ENCODE results near the gene C1QL2.

The C1QL2 gene

DNA sequence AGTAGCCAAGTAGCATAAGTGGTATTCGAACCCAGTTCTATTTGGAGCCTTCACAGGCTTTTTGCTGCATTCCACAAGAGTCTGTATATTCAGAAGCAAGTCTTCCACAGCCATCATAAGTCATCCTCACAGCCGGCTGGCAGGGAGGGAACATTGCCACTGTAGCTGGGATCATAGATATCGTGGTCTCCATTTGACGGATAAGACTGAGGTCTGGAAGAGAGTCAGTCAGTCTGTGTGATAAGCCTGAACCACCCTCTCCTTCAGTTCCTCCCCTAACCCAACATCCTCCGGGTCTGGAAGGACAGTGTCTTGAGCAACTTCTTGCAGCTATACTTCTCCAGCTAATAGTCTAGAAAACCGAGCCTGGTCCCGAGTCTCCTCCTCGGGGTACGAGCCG lies 17.0 kb upstream of the C1QL2 start:
- Histone ChIP-seq H3K27ac (replicated peaks; ENCODE audit: low read length) (no peak overlapping the region), H2BK12ac (ENCODE audit: low read length) (no peak overlapping the region), H2BK15ac (ENCODE audit: low read length) (no peak overlapping the region), H3K9ac (ENCODE audit: low read depth, low read length, poor library complexity) (no peak overlapping the region), H3K27me3 (ENCODE audit: control insufficient read depth in 3 of 3, insufficient read depth in 3 of 3, low read depth in 1 of 3, low read length in 3 of 3) (peaks cover 0 to under 1% (median 0%) of the 10 kb centered on the region in 3 experiments), H4K91ac (ENCODE audit: low read depth, low read length, poor library complexity) (no peak overlapping the region), H3K23ac (ENCODE audit: low read depth, low read length, poor library complexity) (no peak overlapping the region), H3K36me3 (replicated peaks in 1 of 2; ENCODE audit: control insufficient read depth in 2 of 2, insufficient read depth in 2 of 2, low read length in 2 of 2) (no peaks in the 10 kb centered on the region), H3K9me3 (replicated peaks in 1 of 2; ENCODE audit: control insufficient read depth in 2 of 2, insufficient read depth in 1 of 2, low read depth in 1 of 2, low read length in 2 of 2) (no peaks in the 10 kb centered on the region), H3K4ac (ENCODE audit: low read length) (no peak overlapping the region), H3K4me2 (ENCODE audit: insufficient read depth, low read length, poor library complexity, severe bottlenecking) (no peak overlapping the region), H3K14ac (ENCODE audit: low read length) (no peak overlapping the region), H2AFZ (ENCODE audit: low read length) (no peak overlapping the region), H2BK120ac (ENCODE audit: low read depth, low read length) (no peak overlapping the region), H3K79me1 (ENCODE audit: low read depth, low read length) (no peaks in the 10 kb centered on the region), H2AK5ac (ENCODE audit: low read depth, low read length) (no peak overlapping the region), H3K4me1 (ENCODE audit: control insufficient read depth in 2 of 2, insufficient read depth in 1 of 2, low read depth in 1 of 2, low read length in 2 of 2) (no peaks in the 10 kb centered on the region), H3K4me3 (ENCODE audit: low read length in 2 of 2) (no peak overlapping the region), H2BK5ac (ENCODE audit: low read length) (no peak overlapping the region), H3K18ac (ENCODE audit: low read length) (no peak overlapping the region), H4K8ac (ENCODE audit: low read depth, low read length) (no peak overlapping the region)
- WGBS, 2 donors (ENCODE audit: extremely low coverage in 2 of 2, insufficient read length in 2 of 2, insufficient replicate concordance in 1 of 2): no CpG with 5 or more reads among the region's 10 CpGs
- no peak for DNase-seq (ENCODE audit: low spot score)

DNA sequence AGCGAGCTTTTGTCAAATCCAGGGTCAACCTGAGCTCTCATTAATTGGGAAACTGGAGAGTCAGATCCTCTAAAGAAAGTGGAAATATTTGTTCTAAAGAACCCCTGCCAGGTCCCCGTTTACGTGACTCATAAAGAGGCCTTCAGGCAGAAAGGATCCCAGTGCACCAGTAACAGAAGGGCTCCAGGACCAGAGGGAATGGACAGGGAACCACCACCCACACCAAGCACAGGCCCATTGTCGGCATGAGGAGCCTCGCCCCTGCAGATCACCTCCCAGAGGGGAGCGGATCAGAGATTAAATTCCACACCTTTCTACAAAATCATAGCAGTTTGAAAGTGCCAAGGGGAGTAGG lies 16.4 kb upstream of the C1QL2 start:
- no peak overlapping the region for H2BK120ac ChIP-seq (ENCODE audit: low read depth, low read length)
- no peak overlapping the region for H2AFZ ChIP-seq (ENCODE audit: low read length)
- no peak overlapping the region for H2BK5ac ChIP-seq (ENCODE audit: low read length)
- no peak overlapping the region for H4K91ac ChIP-seq (ENCODE audit: low read depth, low read length, poor library complexity)
- no peak for DNase-seq (ENCODE audit: low spot score)
- H3K27ac ChIP-seq (replicated peaks; ENCODE audit: low read length): no peak overlapping the region
- no peak overlapping the region for H2BK12ac ChIP-seq (ENCODE audit: low read length)
- no peak overlapping the region for H2BK15ac ChIP-seq (ENCODE audit: low read length)
- H3K9ac ChIP-seq (ENCODE audit: low read depth, low read length, poor library complexity): no peak overlapping the region
- H3K4me2 ChIP-seq (ENCODE audit: insufficient read depth, low read length, poor library complexity, severe bottlenecking): no peak overlapping the region
- no peak overlapping the region for H3K14ac ChIP-seq (ENCODE audit: low read length)
- peaks cover 0 to 3% (median 0%) of the 10 kb centered on the region in 3 experiments for H3K27me3 ChIP-seq (ENCODE audit: control insufficient read depth in 3 of 3, insufficient read depth in 3 of 3, low read depth in 1 of 3, low read length in 3 of 3)
- no peak overlapping the region for H3K4me3 ChIP-seq (ENCODE audit: low read length in 2 of 2)
- no CpG with 5 or more reads among the region's 6 CpGs for WGBS, 2 donors (ENCODE audit: extremely low coverage in 2 of 2, insufficient read length in 2 of 2, insufficient replicate concordance in 1 of 2)
- H2AK5ac ChIP-seq (ENCODE audit: low read depth, low read length): no peak overlapping the region
- no peak overlapping the region for H4K8ac ChIP-seq (ENCODE audit: low read depth, low read length)
- no peaks in the 10 kb centered on the region for H3K36me3 ChIP-seq (replicated peaks in 1 of 2; ENCODE audit: control insufficient read depth in 2 of 2, insufficient read depth in 2 of 2, low read length in 2 of 2)
- H3K9me3 ChIP-seq (replicated peaks in 1 of 2; ENCODE audit: control insufficient read depth in 2 of 2, insufficient read depth in 1 of 2, low read depth in 1 of 2, low read length in 2 of 2): no peaks in the 10 kb centered on the region
- H3K4me1 ChIP-seq (ENCODE audit: control insufficient read depth in 2 of 2, insufficient read depth in 1 of 2, low read depth in 1 of 2, low read length in 2 of 2): no peaks in the 10 kb centered on the region
- H3K4ac ChIP-seq (ENCODE audit: low read length): no peak overlapping the region
- H3K18ac ChIP-seq (ENCODE audit: low read length): no peak overlapping the region
- no peak overlapping the region for H3K23ac ChIP-seq (ENCODE audit: low read depth, low read length, poor library complexity)
- H3K79me1 ChIP-seq (ENCODE audit: low read depth, low read length): no peaks in the 10 kb centered on the region

DNA sequence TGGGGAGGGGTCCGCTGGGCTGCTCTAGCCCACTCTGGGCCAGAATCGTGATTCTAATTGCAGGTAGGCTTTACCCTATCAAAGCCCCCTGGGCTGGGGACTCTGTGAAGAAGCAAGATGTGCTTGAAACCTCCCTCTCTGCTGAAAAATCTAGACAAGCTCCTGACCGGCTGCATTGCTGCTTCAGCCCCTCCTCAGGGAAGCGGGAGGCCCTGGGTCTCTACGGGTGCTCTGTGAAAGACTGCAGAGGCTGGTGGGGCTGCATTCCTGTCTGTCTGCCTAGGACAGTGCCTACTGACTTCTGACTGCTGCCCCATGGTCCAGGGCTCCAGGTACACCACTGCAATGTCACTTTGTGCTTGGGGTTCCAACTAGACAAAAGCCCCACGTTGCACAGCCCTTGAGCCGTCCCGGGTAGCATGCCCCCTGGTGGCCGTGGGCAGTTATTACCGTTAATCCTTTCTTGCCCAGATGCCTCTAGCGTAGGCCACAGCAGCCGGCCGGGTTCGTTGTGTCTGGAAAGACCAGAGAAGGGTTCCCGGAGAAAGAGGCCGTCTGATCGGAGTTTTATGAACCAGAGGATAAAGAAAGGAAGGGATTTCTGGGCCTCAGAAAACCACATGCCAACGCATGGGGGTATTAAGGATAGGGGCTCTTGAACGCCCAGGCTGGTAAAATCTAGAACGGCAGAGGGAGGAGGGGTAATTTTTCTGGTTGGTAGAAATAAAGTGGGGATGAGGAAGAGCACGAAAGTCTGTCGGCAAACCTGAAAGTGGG lies 15.9 kb upstream of the C1QL2 start:
- WGBS, 2 donors (ENCODE audit: extremely low coverage in 2 of 2, insufficient read length in 2 of 2, insufficient replicate concordance in 1 of 2): no CpG with 5 or more reads among the region's 22 CpGs
- Histone ChIP-seq H4K8ac (ENCODE audit: low read depth, low read length) (no peak overlapping the region), H3K9ac (ENCODE audit: low read depth, low read length, poor library complexity) (no peak overlapping the region), H2BK120ac (ENCODE audit: low read depth, low read length) (no peak overlapping the region), H4K91ac (ENCODE audit: low read depth, low read length, poor library complexity) (no peak overlapping the region), H3K4me2 (ENCODE audit: insufficient read depth, low read length, poor library complexity, severe bottlenecking) (no peak overlapping the region), H3K4me3 (ENCODE audit: low read length in 2 of 2) (no peak overlapping the region), H3K36me3 (replicated peaks in 1 of 2; ENCODE audit: control insufficient read depth in 2 of 2, insufficient read depth in 2 of 2, low read length in 2 of 2) (no peaks in the 10 kb centered on the region), H2BK12ac (ENCODE audit: low read length) (no peak overlapping the region), H3K18ac (ENCODE audit: low read length) (no peak overlapping the region), H2BK15ac (ENCODE audit: low read length) (no peak overlapping the region), H2BK5ac (ENCODE audit: low read length) (no peak overlapping the region), H3K23ac (ENCODE audit: low read depth, low read length, poor library complexity) (no peak overlapping the region), H3K79me1 (ENCODE audit: low read depth, low read length) (no peaks in the 10 kb centered on the region), H3K14ac (ENCODE audit: low read length) (no peak overlapping the region), H2AFZ (ENCODE audit: low read length) (no peak overlapping the region), H3K4me1 (ENCODE audit: control insufficient read depth in 2 of 2, insufficient read depth in 1 of 2, low read depth in 1 of 2, low read length in 2 of 2) (no peaks in the 10 kb centered on the region), H3K4ac (ENCODE audit: low read length) (no peak overlapping the region), H3K9me3 (replicated peaks in 1 of 2; ENCODE audit: control insufficient read depth in 2 of 2, insufficient read depth in 1 of 2, low read depth in 1 of 2, low read length in 2 of 2) (no peaks in the 10 kb centered on the region), H3K27ac (replicated peaks; ENCODE audit: low read length) (no peak overlapping the region), H2AK5ac (ENCODE audit: low read depth, low read length) (no peak overlapping the region), H3K27me3 (ENCODE audit: control insufficient read depth in 3 of 3, insufficient read depth in 3 of 3, low read depth in 1 of 3, low read length in 3 of 3) (peaks cover 0 to 4% (median 0%) of the 10 kb centered on the region in 3 experiments)
- DNase-seq (ENCODE audit: low spot score): peak; percentile 27

DNA sequence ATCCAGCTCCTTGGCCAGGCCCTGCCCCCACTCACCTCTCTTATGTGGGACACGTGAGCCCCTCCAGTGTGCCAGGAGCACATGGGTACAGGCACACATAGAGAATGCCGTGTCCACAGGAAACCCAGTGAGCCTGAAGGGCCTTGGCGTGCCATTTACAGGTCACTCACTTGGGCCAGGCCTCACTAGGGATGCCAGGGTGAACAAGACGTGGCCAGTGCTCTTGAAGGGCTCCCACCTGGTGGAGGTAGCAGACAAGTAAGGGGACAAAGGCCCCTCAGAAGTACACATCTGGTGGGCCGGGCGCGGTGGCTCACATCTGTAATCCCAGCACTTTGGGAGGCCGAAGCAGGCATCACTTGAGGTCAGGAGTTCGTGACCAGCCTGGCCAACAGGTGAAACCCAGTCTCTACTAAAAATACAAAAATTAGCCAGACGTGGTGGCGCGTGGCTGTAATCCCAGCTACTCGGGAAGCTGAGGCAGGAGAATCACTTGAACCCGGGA lies 15.1 kb upstream of the C1QL2 start:
- H3K79me1 ChIP-seq (ENCODE audit: low read depth, low read length): no peaks in the 10 kb centered on the region
- no peak overlapping the region for H3K27ac ChIP-seq (replicated peaks; ENCODE audit: low read length)
- H3K4ac ChIP-seq (ENCODE audit: low read length): no peak overlapping the region
- H2BK5ac ChIP-seq (ENCODE audit: low read length): no peak overlapping the region
- H3K4me2 ChIP-seq (ENCODE audit: insufficient read depth, low read length, poor library complexity, severe bottlenecking): no peak overlapping the region
- peaks cover 0 to 8% (median 0%) of the 10 kb centered on the region in 3 experiments for H3K27me3 ChIP-seq (ENCODE audit: control insufficient read depth in 3 of 3, insufficient read depth in 3 of 3, low read depth in 1 of 3, low read length in 3 of 3)
- H2BK120ac ChIP-seq (ENCODE audit: low read depth, low read length): no peak overlapping the region
- H3K9ac ChIP-seq (ENCODE audit: low read depth, low read length, poor library complexity): no peak overlapping the region
- no peak overlapping the region for H2BK12ac ChIP-seq (ENCODE audit: low read length)
- no peak overlapping the region for H3K4me3 ChIP-seq (ENCODE audit: low read length in 2 of 2)
- H3K14ac ChIP-seq (ENCODE audit: low read length): no peak overlapping the region
- no peak overlapping the region for H2BK15ac ChIP-seq (ENCODE audit: low read length)
- no CpG with 5 or more reads among the region's 14 CpGs for WGBS, 2 donors (ENCODE audit: extremely low coverage in 2 of 2, insufficient read length in 2 of 2, insufficient replicate concordance in 1 of 2)
- no peaks in the 10 kb centered on the region for H3K9me3 ChIP-seq (replicated peaks in 1 of 2; ENCODE audit: control insufficient read depth in 2 of 2, insufficient read depth in 1 of 2, low read depth in 1 of 2, low read length in 2 of 2)
- H3K36me3 ChIP-seq (replicated peaks in 1 of 2; ENCODE audit: control insufficient read depth in 2 of 2, insufficient read depth in 2 of 2, low read length in 2 of 2): no peaks in the 10 kb centered on the region
- H4K91ac ChIP-seq (ENCODE audit: low read depth, low read length, poor library complexity): no peak overlapping the region
- no peak overlapping the region for H3K18ac ChIP-seq (ENCODE audit: low read length)
- no peak overlapping the region for H2AFZ ChIP-seq (ENCODE audit: low read length)
- H2AK5ac ChIP-seq (ENCODE audit: low read depth, low read length): no peak overlapping the region
- H4K8ac ChIP-seq (ENCODE audit: low read depth, low read length): no peak overlapping the region
- no peaks in the 10 kb centered on the region for H3K4me1 ChIP-seq (ENCODE audit: control insufficient read depth in 2 of 2, insufficient read depth in 1 of 2, low read depth in 1 of 2, low read length in 2 of 2)
- DNase-seq (ENCODE audit: low spot score): no peak
- no peak overlapping the region for H3K23ac ChIP-seq (ENCODE audit: low read depth, low read length, poor library complexity)

Data from neuronal stem cell (in vitro differentiated cells).